ENCODE data around the gene PRIMA1.

DNA sequence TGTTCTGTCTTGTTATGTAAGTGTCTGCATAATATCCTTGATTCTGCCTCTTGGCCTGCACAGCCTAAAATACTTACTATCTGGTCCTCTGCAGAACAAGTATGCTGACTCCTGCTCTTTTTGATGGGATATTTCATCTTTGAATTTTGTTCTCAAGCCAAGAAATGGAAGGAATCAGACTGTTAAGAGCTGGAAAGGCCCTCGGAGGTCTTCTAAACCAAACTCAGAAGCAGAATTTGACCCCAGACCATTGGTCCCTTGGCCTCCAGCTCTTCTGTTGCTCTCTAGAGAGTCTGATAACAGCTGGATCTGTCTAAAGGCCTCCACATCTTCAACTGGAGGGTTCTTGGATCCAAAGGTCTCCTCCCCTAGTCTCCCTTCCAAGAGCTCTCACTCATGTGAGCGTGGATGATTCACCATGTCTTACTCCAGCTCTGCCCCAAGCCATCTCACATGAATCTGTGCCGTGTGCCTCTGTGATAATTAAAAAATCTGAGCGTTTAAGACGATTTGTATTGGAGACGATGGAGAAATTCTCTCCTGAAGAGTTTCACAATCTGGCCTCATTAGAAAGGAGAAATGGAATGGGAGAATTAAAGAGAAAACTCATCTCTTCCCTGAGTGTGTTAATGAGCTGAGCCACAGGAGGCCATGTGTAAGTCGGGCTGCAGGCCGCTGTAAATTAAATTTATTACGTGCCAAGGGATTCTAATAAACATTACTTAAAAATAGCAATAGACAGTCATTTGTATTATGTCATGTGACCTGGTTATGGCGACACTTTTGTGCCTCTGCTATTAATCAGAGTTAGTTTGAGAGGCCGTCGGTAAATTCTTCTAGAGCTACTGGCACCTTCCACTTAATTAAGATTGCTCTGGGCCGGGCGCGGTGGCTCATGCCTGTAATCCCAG, 15.4 kb upstream of the PRIMA1 start:
- TF ChIP-seq, protein P1, sequence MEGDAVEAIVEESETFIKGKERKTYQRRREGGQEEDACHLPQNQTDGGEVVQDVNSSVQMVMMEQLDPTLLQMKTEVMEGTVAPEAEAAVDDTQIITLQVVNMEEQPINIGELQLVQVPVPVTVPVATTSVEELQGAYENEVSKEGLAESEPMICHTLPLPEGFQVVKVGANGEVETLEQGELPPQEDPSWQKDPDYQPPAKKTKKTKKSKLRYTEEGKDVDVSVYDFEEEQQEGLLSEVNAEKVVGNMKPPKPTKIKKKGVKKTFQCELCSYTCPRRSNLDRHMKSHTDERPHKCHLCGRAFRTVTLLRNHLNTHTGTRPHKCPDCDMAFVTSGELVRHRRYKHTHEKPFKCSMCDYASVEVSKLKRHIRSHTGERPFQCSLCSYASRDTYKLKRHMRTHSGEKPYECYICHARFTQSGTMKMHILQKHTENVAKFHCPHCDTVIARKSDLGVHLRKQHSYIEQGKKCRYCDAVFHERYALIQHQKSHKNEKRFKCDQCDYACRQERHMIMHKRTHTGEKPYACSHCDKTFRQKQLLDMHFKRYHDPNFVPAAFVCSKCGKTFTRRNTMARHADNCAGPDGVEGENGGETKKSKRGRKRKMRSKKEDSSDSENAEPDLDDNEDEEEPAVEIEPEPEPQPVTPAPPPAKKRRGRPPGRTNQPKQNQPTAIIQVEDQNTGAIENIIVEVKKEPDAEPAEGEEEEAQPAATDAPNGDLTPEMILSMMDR (conservative IDR thresholded peaks at IDR 0.05 in 1 of 2, IDR thresholded peaks at IDR 0.05 in 1 of 2; ENCODE audit: low read depth in 1 of 2, low read length in 2 of 2): no peak
- TF ChIP-seq EZH2 (IDR thresholded peaks at IDR 0.05; ENCODE audit: low read length, missing control alignments): no peak

Measured in fibroblast of lung (primary cell).